ENCODE measurements around the gene ADH6.

The ADH6 gene

GRCh38 chr4:99215521-99215920 is 3.5 kb downstream of the ADH6 start:
- no peak for TF ChIP-seq CTCF (IDR thresholded peaks at IDR 0.05)

- no peak for TF ChIP-seq CTCF (IDR thresholded peaks at IDR 0.05)
Observed at GRCh38 chr4:99210789-99211188, 8.3 kb downstream of the ADH6 start.

GRCh38 chr4:99209671-99210070 is 9.4 kb downstream of the ADH6 start:
- TF ChIP-seq CTCF (IDR thresholded peaks at IDR 0.05) = no peak

GRCh38 chr4:99208719-99209075 is 10.3 kb downstream of the ADH6 start:
- TF ChIP-seq CTCF (IDR thresholded peaks at IDR 0.05) = no peak

GRCh38 chr4:99207911-99208718 is 10.9 kb downstream of the ADH6 start:
- TF ChIP-seq CTCF (IDR thresholded peaks at IDR 0.05) = no peak

- TF ChIP-seq CTCF (IDR thresholded peaks at IDR 0.05) = no peak
Observed at GRCh38 chr4:99207069-99207743, 11.8 kb downstream of the ADH6 start.

- TF ChIP-seq CTCF (IDR thresholded peaks at IDR 0.05) = no peak
Observed at GRCh38 chr4:99205153-99205979, 13.7 kb downstream of the ADH6 start.
